Esophagus muscularis mucosa (tissue), 4 donors: ENCODE data around the gene XYLT2.

ENCODE experiments used
- CTCF ChIP-seq, 3 experiments: fragments of 200-600 bp in 2 of 3; fragments of 450-650 bp in 1 of 3; sonication (generic) in 2 of 3; IDR thresholded peaks; one replicate each; pipeline ENCODE4 v1.5.1; 2017 to 2019; ENCODE audit warnings: antibody characterized with exemption in 3 of 3, mild to moderate bottlenecking in 2 of 3, moderate library complexity in 1 of 3
- EP300 ChIP-seq: sonication (generic); formaldehyde crosslinking; IDR thresholded peaks from one replicate; pipeline ENCODE4 v1.6.1; 2017; ENCODE audit warnings: antibody characterized with exemption
- POLR2A ChIP-seq: fragments of 450-650 bp; IDR thresholded peaks from one replicate; pipeline ENCODE4 v1.6.1; 2017; ENCODE audit warnings: antibody characterized with exemption, moderate library complexity, mild to moderate bottlenecking, low read depth

- TF ChIP-seq CTCF (IDR thresholded peaks at IDR 0.05) (no peak), EP300 (no peak), POLR2A (no peak)
These were observed 50.6 kb downstream of the XYLT2 start for GRCh38 chr17:50396261-50397110.
